K562 (cell line): Measurements from ENCODE around the gene RGS8. TPM values are rescaled to one million over a fixed set of nuclear protein-coding genes. Genes with fewer than 3 reads are reported as not detected.

Experiments
- BCOR ChIP-seq: fragments of 450-650 bp; IDR thresholded peaks from 2 replicates; pipeline ENCODE4 v1.6.1; 2016
- BRD9 ChIP-seq: fragments of 450-650 bp; IDR thresholded peaks from 2 replicates; pipeline ENCODE4 v1.6.1; 2018; ENCODE audit warnings: low read depth; ENCODE audit not compliant: partially characterized antibody
- CBX1 ChIP-seq: sonication (generic); IDR thresholded peaks from 2 replicates; pipeline ENCODE4 v1.6.1; 2016; ENCODE audit warnings: antibody characterized with exemption, low read depth, mild to moderate bottlenecking
- CC2D1A ChIP-seq: fragments of 450-650 bp; IDR thresholded peaks from 2 replicates; pipeline ENCODE4 v1.6.1; 2017; ENCODE audit warnings: mild to moderate bottlenecking
- HEY1 ChIP-seq: fragments of 250-450 bp; sonication (Bioruptor Pico); IDR thresholded peaks from 2 replicates; pipeline ENCODE4 v1.5.0; 2020; ENCODE audit warnings: mild to moderate bottlenecking, moderate library complexity, borderline replicate concordance
- HNRNPUL1 ChIP-seq: fragments of 200-400 bp; formaldehyde crosslinking; IDR thresholded peaks from 2 replicates; pipeline ENCODE4 v1.6.1; 2017; ENCODE audit warnings: low read length
- HSF4 ChIP-seq: fragments of 250-450 bp; sonication (Bioruptor Pico); IDR thresholded peaks from 2 replicates; pipeline ENCODE4 v2.1.2; 2022; ENCODE audit warnings: mild to moderate bottlenecking, moderate library complexity, borderline replicate concordance
- RBM22 ChIP-seq: fragments of 200-400 bp; formaldehyde crosslinking; IDR thresholded peaks from 2 replicates; pipeline ENCODE4 v1.6.1; 2018; ENCODE audit warnings: low read length, low read depth; ENCODE audit not compliant: poor library complexity, severe bottlenecking
- polyA plus RNA-seq, 8 experiments: library from polyadenylated mRNA; depleted of rRNA in 4 of 8; stranded (reverse) in 5 of 8; unstranded in 3 of 8; fragments of >200 nt; fragmentation: Nextera tagmentation in 2 of 8; fragmentation: Illumina TruSeq in 1 of 8; extraction: Ambion mirVana in 2 of 8; extraction: Trizol in 1 of 8; gene quantifications; 2 replicates each; pipeline versions ENCODE4 v1.2.1 to v1.2.3, GENCODE V29; 2011 to 2014; ENCODE audit warnings: inconsistent platforms in 1 of 8, missing spikeins in 1 of 8
- total RNA-seq, 7 experiments: library from RNA; depleted of rRNA in 6 of 7; stranded (reverse); fragments of >200 nt in 6 of 7; fragmentation: Illumina TruSeq in 2 of 7; extraction: Trizol in 2 of 7; gene quantifications; 2 replicates each; pipeline versions ENCODE4 v1.2.1 to v1.2.3, GENCODE V29; 2011 to 2021; ENCODE audit warnings: low replicate concordance in 1 of 7
- TF ChIP-seq, protein P1 (sequence below): fragments of 450-650 bp; formaldehyde crosslinking; IDR thresholded peaks from 2 replicates; pipeline ENCODE4 v1.4.0; 2020; ENCODE audit warnings: mild to moderate bottlenecking, mixed read lengths
- TF ChIP-seq, protein P2 (sequence below), 2 experiments: fragments of 450-650 bp in 1 of 2; sonication (generic) in 1 of 2; formaldehyde crosslinking in 1 of 2; IDR thresholded peaks in 1 of 2; conservative IDR thresholded peaks in 1 of 2; 2 replicates each; pipeline versions ENCODE4 v1.6.1 to v1.8.1; 2016 to 2023; ENCODE audit warnings: mild to moderate bottlenecking in 2 of 2, moderate library complexity in 2 of 2, inconsistent platforms in 1 of 2, missing genetic modification reagents in 1 of 2

The RGS8 gene
- total and polyA plus RNA-seq, 9 of the 15 experiments (the other 6 are each of a cell fraction or from before 2014, with no cell fraction given) = not detected

DNA sequence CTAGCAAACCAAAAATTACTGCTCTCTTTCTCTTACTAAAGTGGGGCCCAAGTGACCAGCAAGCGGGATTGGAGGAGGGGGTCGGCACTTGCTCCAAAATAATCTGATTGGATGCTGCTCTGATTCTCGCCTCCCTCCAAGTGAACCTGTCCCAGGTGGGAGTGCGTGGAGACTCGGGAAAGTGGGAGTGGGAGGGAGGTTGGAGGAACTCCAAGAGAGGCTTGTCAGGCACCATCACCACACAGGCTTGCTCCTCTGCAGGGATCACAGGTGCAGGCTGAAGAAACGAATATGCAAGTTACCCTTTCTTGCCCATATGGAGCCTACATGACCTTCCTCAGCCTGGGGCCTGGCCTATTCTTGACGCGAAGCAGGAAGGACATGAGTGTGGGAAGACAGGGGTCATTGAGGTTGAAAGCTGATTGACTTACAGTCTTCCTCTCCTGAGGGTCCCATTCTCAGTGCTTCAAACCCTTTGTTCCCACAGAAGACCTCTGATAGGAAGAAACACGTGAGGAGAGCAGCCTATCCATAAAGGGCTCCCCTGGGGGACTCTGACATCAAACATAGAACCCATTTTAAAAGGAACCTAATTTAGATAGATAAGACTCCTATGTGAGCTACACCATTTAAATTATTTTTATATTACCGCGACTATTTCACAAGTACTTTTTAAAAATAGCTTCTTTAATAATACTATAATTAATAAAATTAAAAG is 14.2 kb downstream of the RGS8 start (continued):
- TF ChIP-seq HEY1 (CRISPR knock-in tag) = no peak
- no peak for TF ChIP-seq BRD9
- TF ChIP-seq HNRNPUL1 = no peak
- TF ChIP-seq RBM22 = no peak
- TF ChIP-seq BCOR = no peak
- TF ChIP-seq, protein P1, sequence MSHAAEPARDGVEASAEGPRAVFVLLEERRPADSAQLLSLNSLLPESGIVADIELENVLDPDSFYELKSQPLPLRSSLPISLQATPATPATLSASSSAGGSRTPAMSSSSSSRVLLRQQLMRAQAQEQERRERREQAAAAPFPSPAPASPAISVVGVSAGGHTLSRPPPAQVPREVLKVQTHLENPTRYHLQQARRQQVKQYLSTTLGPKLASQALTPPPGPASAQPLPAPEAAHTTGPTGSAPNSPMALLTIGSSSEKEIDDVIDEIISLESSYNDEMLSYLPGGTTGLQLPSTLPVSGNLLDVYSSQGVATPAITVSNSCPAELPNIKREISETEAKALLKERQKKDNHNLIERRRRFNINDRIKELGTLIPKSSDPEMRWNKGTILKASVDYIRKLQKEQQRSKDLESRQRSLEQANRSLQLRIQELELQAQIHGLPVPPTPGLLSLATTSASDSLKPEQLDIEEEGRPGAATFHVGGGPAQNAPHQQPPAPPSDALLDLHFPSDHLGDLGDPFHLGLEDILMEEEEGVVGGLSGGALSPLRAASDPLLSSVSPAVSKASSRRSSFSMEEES (CRISPR knock-in tag) = no peak
- TF ChIP-seq, protein P2, sequence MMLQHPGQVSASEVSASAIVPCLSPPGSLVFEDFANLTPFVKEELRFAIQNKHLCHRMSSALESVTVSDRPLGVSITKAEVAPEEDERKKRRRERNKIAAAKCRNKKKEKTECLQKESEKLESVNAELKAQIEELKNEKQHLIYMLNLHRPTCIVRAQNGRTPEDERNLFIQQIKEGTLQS (IDR thresholded peaks at IDR 0.05) = no peak
- TF ChIP-seq, protein P2 (CRISPR knock-in tag; conservative IDR thresholded peaks at IDR 0.05) = no peak
- no peak for TF ChIP-seq CBX1
- TF ChIP-seq HSF4 (CRISPR knock-in tag) = no peak
- no peak for TF ChIP-seq CC2D1A
